ENCODE measurements around the gene PRXL2A. TPM values are rescaled to one million over a fixed set of nuclear protein-coding genes. Genes with fewer than 3 reads are reported as not detected.

PRXL2A gene
- total RNA-seq, 1 donor from 2014 or later, result 52.0 TPM

GRCh38 chr10:80410578-80411145 is 2.3 kb downstream of the PRXL2A start:
- H3K4me3 ChIP-seq (ENCODE audit: low read depth, low read length), result no peak overlapping the region
- DNase-seq (ENCODE audit: low read depth), result no peak
- TF ChIP-seq, protein P1, sequence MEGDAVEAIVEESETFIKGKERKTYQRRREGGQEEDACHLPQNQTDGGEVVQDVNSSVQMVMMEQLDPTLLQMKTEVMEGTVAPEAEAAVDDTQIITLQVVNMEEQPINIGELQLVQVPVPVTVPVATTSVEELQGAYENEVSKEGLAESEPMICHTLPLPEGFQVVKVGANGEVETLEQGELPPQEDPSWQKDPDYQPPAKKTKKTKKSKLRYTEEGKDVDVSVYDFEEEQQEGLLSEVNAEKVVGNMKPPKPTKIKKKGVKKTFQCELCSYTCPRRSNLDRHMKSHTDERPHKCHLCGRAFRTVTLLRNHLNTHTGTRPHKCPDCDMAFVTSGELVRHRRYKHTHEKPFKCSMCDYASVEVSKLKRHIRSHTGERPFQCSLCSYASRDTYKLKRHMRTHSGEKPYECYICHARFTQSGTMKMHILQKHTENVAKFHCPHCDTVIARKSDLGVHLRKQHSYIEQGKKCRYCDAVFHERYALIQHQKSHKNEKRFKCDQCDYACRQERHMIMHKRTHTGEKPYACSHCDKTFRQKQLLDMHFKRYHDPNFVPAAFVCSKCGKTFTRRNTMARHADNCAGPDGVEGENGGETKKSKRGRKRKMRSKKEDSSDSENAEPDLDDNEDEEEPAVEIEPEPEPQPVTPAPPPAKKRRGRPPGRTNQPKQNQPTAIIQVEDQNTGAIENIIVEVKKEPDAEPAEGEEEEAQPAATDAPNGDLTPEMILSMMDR (conservative IDR thresholded peaks at IDR 0.05; ENCODE audit: low read depth, low read length), result no peak

DNA sequence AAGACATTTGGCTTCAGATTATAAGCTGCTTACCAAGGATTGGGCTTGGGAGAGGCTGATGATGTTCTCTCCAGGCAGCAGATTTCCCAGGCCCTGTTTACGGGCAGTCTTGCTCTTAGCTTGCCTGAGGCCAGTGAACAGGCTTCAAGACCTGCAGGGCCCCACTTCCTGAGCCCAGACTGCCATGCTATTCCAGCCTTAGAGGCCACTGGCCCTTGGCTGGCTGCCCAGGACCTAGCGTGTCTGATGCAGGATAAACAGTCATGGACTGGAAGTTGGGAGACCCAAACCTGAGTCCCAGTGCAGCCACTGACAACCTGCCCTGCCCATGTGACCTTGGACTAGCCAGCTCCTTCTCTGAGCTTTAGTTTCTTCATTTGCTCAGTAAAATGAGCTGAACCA is 2.9 kb downstream of the PRXL2A start:
- TF ChIP-seq, protein P1 (conservative IDR thresholded peaks at IDR 0.05; ENCODE audit: low read depth, low read length), result no peak
- no peak for DNase-seq (ENCODE audit: low read depth)
- no peak overlapping the region for H3K4me3 ChIP-seq (ENCODE audit: low read depth, low read length)

DNA sequence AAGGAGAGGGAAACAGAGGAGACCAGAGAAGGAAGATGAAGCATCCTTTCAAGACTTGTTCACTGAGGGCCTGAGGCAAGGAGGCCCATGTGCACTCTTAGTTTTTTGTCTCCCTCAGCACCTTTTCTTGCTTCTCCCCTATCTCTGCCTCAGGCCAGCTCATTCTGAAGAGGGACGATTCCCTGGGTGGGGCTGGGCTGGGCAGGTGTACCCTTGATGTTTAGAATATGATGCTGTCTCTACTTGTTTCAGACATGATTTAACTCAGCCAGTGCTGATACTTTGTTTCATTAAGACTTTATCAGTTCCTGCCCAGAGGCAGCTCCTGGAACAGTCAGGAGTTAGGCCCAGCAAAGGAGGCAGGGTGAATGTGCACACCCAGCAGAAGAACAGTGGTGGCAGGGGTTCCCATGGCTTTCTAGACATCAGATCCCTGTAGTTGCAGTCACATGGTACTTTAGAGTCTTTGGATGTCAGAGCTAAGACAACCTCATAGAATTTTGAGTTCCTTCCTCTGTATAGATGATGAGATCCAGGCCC is 3.4 kb downstream of the PRXL2A start:
- H3K4me3 ChIP-seq (ENCODE audit: low read depth, low read length), result no peak overlapping the region
- no peak for DNase-seq (ENCODE audit: low read depth)
- TF ChIP-seq, protein P1 (conservative IDR thresholded peaks at IDR 0.05; ENCODE audit: low read depth, low read length), result no peak

DNA sequence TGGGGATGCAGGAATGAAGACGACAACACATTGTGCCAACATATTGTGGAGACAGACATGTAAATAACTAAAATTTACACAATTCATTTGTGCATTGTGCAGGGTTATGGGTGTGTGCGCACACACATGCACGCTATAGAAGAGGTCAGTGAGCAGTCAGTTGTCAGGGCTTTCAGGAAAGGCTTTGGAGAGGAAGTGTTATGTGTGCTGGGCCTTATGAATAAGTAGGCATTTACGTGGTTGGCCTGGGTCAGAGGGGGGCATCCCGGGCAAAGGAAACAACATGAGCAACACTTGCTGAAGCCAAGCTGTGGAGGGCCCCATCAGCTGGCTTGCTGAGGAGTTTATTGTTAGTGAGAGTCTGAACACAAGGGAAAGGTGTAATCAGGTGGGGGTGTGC is 4.1 kb downstream of the PRXL2A start:
- DNase-seq (ENCODE audit: low read depth), result no peak
- TF ChIP-seq, protein P1 (conservative IDR thresholded peaks at IDR 0.05; ENCODE audit: low read depth, low read length), result no peak
- H3K4me3 ChIP-seq (ENCODE audit: low read depth, low read length), result no peak overlapping the region

DNA sequence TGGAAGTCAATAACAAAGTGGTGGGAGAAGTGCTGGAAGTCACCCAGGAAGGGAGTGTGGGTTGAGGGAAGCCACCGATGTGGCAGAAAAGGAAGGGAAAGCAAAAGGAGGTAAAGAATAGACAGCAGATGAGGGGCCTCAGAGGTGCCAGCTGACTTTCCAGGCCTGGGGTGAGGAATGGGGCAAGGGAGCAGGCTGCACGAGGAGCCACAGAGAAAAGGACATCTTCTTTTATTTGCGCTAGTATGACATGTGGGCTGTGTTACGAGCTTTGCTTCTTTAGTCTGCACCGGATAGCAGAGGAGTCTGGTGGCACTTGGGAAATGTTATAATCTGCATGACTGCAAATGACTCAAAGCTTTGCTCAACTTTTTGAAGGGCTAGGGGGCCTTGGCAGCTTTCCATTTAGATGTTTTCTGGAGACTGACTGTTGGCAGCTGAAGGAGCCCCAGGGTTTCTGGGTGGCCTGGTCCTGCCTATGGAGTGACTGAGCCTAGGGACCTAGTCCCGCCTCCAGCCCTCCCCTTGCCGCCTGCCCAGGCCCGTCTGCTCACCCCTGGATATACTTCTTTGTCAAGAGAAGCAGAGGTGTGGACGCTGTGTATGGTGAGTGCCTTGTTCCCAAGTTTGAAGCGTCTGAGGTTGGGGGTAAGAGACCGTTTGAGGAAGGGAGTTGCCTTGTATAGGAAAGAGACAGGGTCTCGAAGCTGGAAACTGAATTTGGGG is 5.1 kb downstream of the PRXL2A start:
- no peak for DNase-seq (ENCODE audit: low read depth)
- TF ChIP-seq, protein P1 (conservative IDR thresholded peaks at IDR 0.05; ENCODE audit: low read depth, low read length), result no peak
- peak overlapping the region; percentile 33 for H3K4me3 ChIP-seq (ENCODE audit: low read depth, low read length)

GRCh38 chr10:80414142-80414895 is 6.0 kb downstream of the PRXL2A start:
- DNase-seq (ENCODE audit: low read depth), result no peak
- H3K4me3 ChIP-seq (ENCODE audit: low read depth, low read length), result peak overlapping the region; percentile 33
- TF ChIP-seq, protein P1 (conservative IDR thresholded peaks at IDR 0.05; ENCODE audit: low read depth, low read length), result no peak

Data from epithelial cell of proximal tubule (primary cell).